GM12878 (cell line): ENCODE measurements around the gene METAP2. TPM values are rescaled to one million over a fixed set of nuclear protein-coding genes. Genes with fewer than 3 reads are reported as not detected.
"Not testable (repeated sequence)": the region's sequence is repeated elsewhere in the genome, so short reads cannot be mapped to it uniquely, and the experiment has no call there.

ENCODE experiments used
- ATAC-seq: fragments of 200-7000 bp; cut with Tn5 transposase; 3 replicates; pipeline ENCODE4 v1.9.1; 2020; ENCODE audit warnings: mild to moderate bottlenecking, moderate library complexity
- BruUV-seq: library from RNA; stranded (reverse); fragments of 400-500 nt; replicated peaks from 2 replicates; lab custom pipeline; 2021; lab: Mats Ljungman, UMichigan
- CTCF ChIA-PET: fragments of 300-600 bp; sonication (Branson Sonifier 250); formaldehyde crosslinking; extraction: SDS; loops from one replicate; lab custom pipeline; 2021; ENCODE audit warnings: inconsistent platforms; lab: Yijun Ruan, JAX
- POLR2A ChIA-PET: fragments of 350-600 bp; formaldehyde crosslinking; extraction: SDS; loops from one replicate; lab custom pipeline; 2021; ENCODE audit warnings: inconsistent platforms; lab: Charles Lee
- RAD21 ChIA-PET: fragments of 300-600 bp; sonication (Branson Sonifier 250); formaldehyde crosslinking; loops from one replicate; lab custom pipeline; 2023; ENCODE audit warnings: antibody characterized with exemption; ENCODE audit not compliant: unreplicated experiment; lab: Charles Lee
- SMC1A ChIA-PET: fragments of 300-600 bp; sonication (Branson Sonifier 250); formaldehyde crosslinking; loops from one replicate; lab custom pipeline; 2023; ENCODE audit not compliant: unreplicated experiment, uncharacterized antibody; lab: Charles Lee
- DNase-seq: peaks from one replicate; pipeline ENCODE4 v3.0.0-alpha.2; 2011; ENCODE audit warnings: low read depth, low spot score
- FAIRE-seq: peaks from 3 replicates; lab custom pipeline; 2011; peaks lifted over from hg19 to GRCh38; lab: Jason Lieb, UNC
- H2AFZ ChIP-seq: 2 replicates; pipeline ENCODE4 v1.6.0; 2011; ENCODE audit warnings: low read depth, low read length, control low read depth; ENCODE audit not compliant: control insufficient read depth
- H3K27ac ChIP-seq: 2 replicates; pipeline ENCODE4 v1.5.1; 2011; ENCODE audit warnings: control low read depth; ENCODE audit not compliant: control insufficient read depth, insufficient read depth
- H3K27me3 ChIP-seq, 2 experiments: replicated peaks in 1 of 2; 2 replicates each; pipeline versions ENCODE4 v1.6.0 to v1.6.1; 2011; ENCODE audit warnings: low read length in 1 of 2; ENCODE audit not compliant: control insufficient read depth in 2 of 2, insufficient read depth in 2 of 2
- H3K36me3 ChIP-seq, 2 experiments: 2 replicates each; pipeline ENCODE4 v1.5.1; 2011; ENCODE audit warnings: low read length in 1 of 2; ENCODE audit not compliant: control insufficient read depth in 2 of 2, insufficient read depth in 2 of 2
- H3K4me1 ChIP-seq: 2 replicates; pipeline ENCODE4 v1.6.1; 2011; ENCODE audit warnings: mild to moderate bottlenecking, low read length, moderate library complexity, mixed read lengths; ENCODE audit not compliant: control insufficient read depth, insufficient read depth
- H3K4me2 ChIP-seq: 2 replicates; pipeline ENCODE4 v1.6.0; 2011; ENCODE audit warnings: control low read depth; ENCODE audit not compliant: control insufficient read depth, insufficient read depth
- H3K4me3 ChIP-seq: fragments of 200-600 bp; sonication (generic); 2 replicates; pipeline ENCODE4 v1.5.1; 2016
- H3K79me2 ChIP-seq: 2 replicates; pipeline ENCODE4 v1.6.0; 2011; ENCODE audit warnings: low read length; ENCODE audit not compliant: control insufficient read depth, insufficient read depth
- H3K9ac ChIP-seq: 2 replicates; pipeline ENCODE4 v1.8.0; 2011; ENCODE audit warnings: low read length, control low read depth, mixed read lengths; ENCODE audit not compliant: control insufficient read depth, insufficient read depth
- H3K9me3 ChIP-seq: replicated peaks from 3 replicates; pipeline ENCODE4 v1.5.1; 2011; ENCODE audit warnings: mild to moderate bottlenecking, low read length; ENCODE audit not compliant: control insufficient read depth, insufficient read depth
- H4K20me1 ChIP-seq: 2 replicates; pipeline ENCODE4 v1.6.0; 2011; ENCODE audit not compliant: control insufficient read depth, insufficient read depth
- WGBS: methylation state at CpG from one replicate; pipeline ENCODE4 v1.1.6; 2016; ENCODE audit warnings: low lambda C conversion rate; ENCODE audit not compliant: insufficient replicate concordance, insufficient coverage; ENCODE audit errors: missing lambda C conversion rate; 5-methylcytosine and 5-hydroxymethylcytosine counted together
- in situ Hi-C: fragments of 300-500 bp; cut with MboI; formaldehyde crosslinking; loops from 9 replicates; pipeline ENCODE4 v1.14.3; 2018; ENCODE audit warnings: mixed read lengths
- intact Hi-C: fragments of 100-400 bp; cut with micrococcal nuclease; formaldehyde crosslinking; loops from one replicate; pipeline ENCODE4 v1.14.2; 2022; ENCODE audit not compliant: unreplicated experiment
- polyA plus RNA-seq, 11 experiments: library from polyadenylated mRNA; depleted of rRNA in 4 of 11; unstranded in 6 of 11; stranded (reverse) in 5 of 11; fragments of >200 nt; fragmentation: Nextera tagmentation in 4 of 11; fragmentation: Illumina TruSeq in 1 of 11; extraction: Ambion mirVana in 4 of 11; extraction: Trizol in 1 of 11; gene quantifications; 1 replicate in 1 of 11; 2 replicates in 10 of 11; pipeline versions ENCODE4 v1.2.1 to v1.2.3, GENCODE V29; 2011 to 2016; ENCODE audit warnings: inconsistent platforms in 2 of 11, missing spikeins in 2 of 11, low read depth in 1 of 11
- total RNA-seq, 4 experiments: library from RNA; depleted of rRNA in 3 of 4; stranded (reverse); fragments of >200 nt in 3 of 4; fragmentation: Illumina TruSeq in 1 of 4; extraction: Trizol in 1 of 4; gene quantifications; 2 replicates each; pipeline versions ENCODE4 v1.2.1 to v1.2.3, GENCODE V29; 2013 to 2021

METAP2 gene
- total and polyA plus RNA-seq, 10 of the 15 experiments (the other 5 are each of a cell fraction or from before 2014, with no cell fraction given): 50.7 to 132 (median 73.9) TPM

DNA sequence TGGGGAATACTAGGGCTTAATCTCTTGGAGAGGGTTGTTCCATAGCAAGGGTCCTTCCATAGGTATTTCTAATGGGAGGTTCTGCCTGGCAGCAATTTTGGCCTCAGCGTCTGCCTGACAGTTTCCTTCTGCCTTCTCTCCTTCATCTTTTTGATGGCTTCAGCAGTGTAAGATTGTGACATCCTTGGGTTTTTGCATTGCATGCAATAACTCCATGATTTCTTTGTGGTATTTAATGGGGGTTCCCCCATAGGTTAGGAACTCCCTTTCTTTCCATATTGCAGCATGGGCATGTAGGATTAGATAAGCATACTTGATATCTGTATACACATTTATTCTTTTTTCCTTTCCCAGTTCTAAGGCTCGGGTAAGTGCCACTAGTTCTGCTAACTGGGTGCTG, 21.5 kb upstream of the METAP2 start:
- H4K20me1 ChIP-seq, H3K4me2 ChIP-seq, H3K36me3 ChIP-seq, H3K27me3 ChIP-seq, H3K4me1 ChIP-seq, in situ Hi-C loops, ATAC-seq, H3K27ac ChIP-seq, H2AFZ ChIP-seq, BruUV-seq, H3K9ac ChIP-seq, H3K4me3 ChIP-seq, FAIRE-seq, CTCF ChIA-PET, DNase-seq, intact Hi-C loops, H3K79me2 ChIP-seq, POLR2A ChIA-PET, RAD21 ChIA-PET, H3K9me3 ChIP-seq, SMC1A ChIA-PET: not testable (repeated sequence)
- WGBS: 15% methylated on average over 2 of the region's 2 CpGs

DNA sequence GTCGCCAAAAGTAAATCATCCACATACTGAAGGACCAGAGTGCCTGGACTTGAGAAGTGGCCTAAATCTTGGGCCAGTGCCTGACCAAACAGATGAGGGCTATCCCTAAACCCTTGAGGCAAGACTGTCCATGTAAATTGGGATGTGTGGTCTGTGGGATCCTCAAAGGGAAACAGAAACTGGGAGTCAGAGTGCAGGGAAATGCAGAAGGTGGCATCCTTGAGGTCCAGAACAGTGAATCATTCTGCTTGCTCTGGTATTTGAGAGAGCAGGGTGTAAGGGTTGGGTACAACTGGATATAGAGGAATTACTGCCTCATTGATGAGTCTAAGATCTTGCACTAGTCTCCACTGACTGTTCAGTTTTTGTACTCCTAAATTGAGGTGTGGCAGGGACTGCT, 20.1 kb upstream of the METAP2 start:
- DNase-seq, in situ Hi-C loops, CTCF ChIA-PET, intact Hi-C loops, H3K27ac ChIP-seq, H4K20me1 ChIP-seq, H3K4me2 ChIP-seq, BruUV-seq, H3K9me3 ChIP-seq, ATAC-seq, H3K36me3 ChIP-seq, H3K9ac ChIP-seq, POLR2A ChIA-PET, H3K4me3 ChIP-seq, SMC1A ChIA-PET, RAD21 ChIA-PET, FAIRE-seq, H3K79me2 ChIP-seq, H2AFZ ChIP-seq, H3K4me1 ChIP-seq, H3K27me3 ChIP-seq: not testable (repeated sequence)
- WGBS: 13% methylated on average over 1 of the region's 1 CpG

GRCh38 chr12:95454780-95455215, 19.2 kb upstream of the METAP2 start:
- SMC1A ChIA-PET, H3K9ac ChIP-seq, intact Hi-C loops, H3K36me3 ChIP-seq, ATAC-seq, H3K9me3 ChIP-seq, H3K4me3 ChIP-seq, H4K20me1 ChIP-seq, H3K79me2 ChIP-seq, RAD21 ChIA-PET, H3K27me3 ChIP-seq, H3K4me1 ChIP-seq, BruUV-seq, in situ Hi-C loops, H2AFZ ChIP-seq, H3K4me2 ChIP-seq, CTCF ChIA-PET, DNase-seq, FAIRE-seq, H3K27ac ChIP-seq, POLR2A ChIA-PET: not testable (repeated sequence)
- 40% methylated on average over 6 of the region's 6 CpGs for WGBS

- H3K36me3 ChIP-seq, SMC1A ChIA-PET, H4K20me1 ChIP-seq, H3K4me2 ChIP-seq, intact Hi-C loops, in situ Hi-C loops, BruUV-seq, H3K79me2 ChIP-seq, FAIRE-seq, CTCF ChIA-PET, H3K9me3 ChIP-seq, H3K9ac ChIP-seq, H3K27ac ChIP-seq, H3K4me1 ChIP-seq, H3K27me3 ChIP-seq, RAD21 ChIA-PET, DNase-seq, H2AFZ ChIP-seq, POLR2A ChIA-PET, ATAC-seq, H3K4me3 ChIP-seq: not testable (repeated sequence)
- WGBS: 36% methylated on average over 8 of the region's 8 CpGs
Observed at GRCh38 chr12:95457605-95458004, 16.3 kb upstream of the METAP2 start.
